Measurements from ENCODE around the gene BTBD1. TPM values are rescaled to one million over a fixed set of nuclear protein-coding genes. Genes with fewer than 3 reads are reported as not detected.
A peak's percentile ranks its signal among the peaks of the same experiment; 100 is the strongest.

BTBD1 gene
- total and polyA plus RNA-seq, 2 donors (not counting 3 experiments of a cell fraction or from before 2014, with no cell fraction given), result 30.8 to 58.0 TPM

DNA sequence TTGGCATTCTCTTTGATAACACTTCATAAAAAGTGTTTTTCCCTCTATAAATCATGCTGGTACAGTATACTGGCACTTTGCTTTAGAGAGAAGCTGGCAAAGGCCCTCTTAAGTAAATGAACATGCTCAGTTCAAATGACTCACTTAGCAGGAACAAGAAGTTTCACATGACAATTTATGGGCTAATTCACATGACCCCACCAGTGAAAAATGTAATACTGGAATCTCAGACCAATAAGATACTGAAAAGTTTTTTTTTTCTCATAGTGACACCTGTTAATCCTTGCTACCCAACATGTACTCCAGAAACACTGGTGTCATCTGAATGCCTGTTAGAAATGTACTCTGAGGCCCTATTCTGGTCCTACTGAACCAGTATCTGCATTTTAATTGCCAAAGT, 13.9 kb downstream of the BTBD1 start:
- Histone ChIP-seq H3K4me2 (ENCODE audit: insufficient read depth, low read length) (peak overlapping the region; percentile 27), H3K79me2 (ENCODE audit: control insufficient read depth, insufficient read depth, low read length) (peaks cover 60% of the 10 kb centered on the region), H3K9me1 (replicated peaks; ENCODE audit: control insufficient read depth, extremely low read depth, insufficient read depth, low read length) (no peaks in the 10 kb centered on the region), H3K27me3 (ENCODE audit: control insufficient read depth in 2 of 2, insufficient read depth in 2 of 2, low read length in 2 of 2) (no peaks in the 10 kb centered on the region), H3K9me3 (replicated peaks; ENCODE audit: control insufficient read depth, insufficient read depth, low read length) (no peaks in the 10 kb centered on the region), H4K20me1 (replicated peaks; ENCODE audit: control insufficient read depth, extremely low read depth, insufficient read depth, low read length) (peaks cover 6% of the 10 kb centered on the region), H3K4me1 (ENCODE audit: control insufficient read depth, extremely low read depth, insufficient read depth, low read length) (peaks cover 11% of the 10 kb centered on the region), H3K4me3 (replicated peaks in 1 of 3; ENCODE audit: insufficient read depth in 1 of 3, low read depth in 1 of 3, low read length in 3 of 3) (no peak overlapping the region), H2AFZ (ENCODE audit: low read depth, low read length) (no peak overlapping the region), H3K27ac (ENCODE audit: insufficient read depth, low read depth, low read length) (peak overlapping the region; percentile 70), H3K9ac (replicated peaks; ENCODE audit: extremely low read depth, insufficient read depth, low read length) (peak overlapping the region; percentile 27), H3K36me3 (ENCODE audit: control insufficient read depth in 2 of 2, extremely low read depth in 1 of 2, insufficient read depth in 2 of 2, low read length in 2 of 2) (peaks cover 3 to 13% of the 10 kb centered on the region in 2 experiments)
- FAIRE-seq (peak; percentile 74), DNase-seq (ENCODE audit: low read depth, low spot score) (peak; percentile 78)
- TF ChIP-seq GATA2 (IDR thresholded peaks at IDR 0.05; ENCODE audit: insufficient read depth, insufficient read length, low read depth, low read length) (no peak), POLR2AphosphoS5 (IDR thresholded peaks at IDR 0.05; ENCODE audit: insufficient read depth, low read depth, low read length) (no peak), FOS (IDR thresholded peaks at IDR 0.05; ENCODE audit: borderline replicate concordance, insufficient read depth, low read length) (peak; percentile 77), JUN (IDR thresholded peaks at IDR 0.05; ENCODE audit: borderline replicate concordance, insufficient read depth, insufficient read length, low read depth) (peak; percentile 26), EZH2 (IDR thresholded peaks at IDR 0.05; ENCODE audit: borderline replicate concordance, low read depth, low read length, severe bottlenecking) (no peak), MAX (IDR thresholded peaks at IDR 0.05; ENCODE audit: insufficient read depth, insufficient read length) (no peak)
- BruUV-seq (replicated peaks), result TSS peak; percentile 4
- intact Hi-C loops (cut with micrococcal nuclease), result loop anchor here (1.0 kb wide), 1 partner anchor 12 kb away; no protein-coding TSS in a partner anchor
- dilution Hi-C loops (cut with MboI; ENCODE audit: extremely low pct_ligation_motif_present, low sequenced_read_pairs), result no loop called here
- ChIA-PET CTCF (interaction anchor here (0.5 to 0.8 kb wide), 2 partner anchors 20 to 42 kb away, joined by 3 to 7 read pairs; partner anchors contain the start of gene C15orf40), POLR2A (no interaction called here)
